Neutrophil (primary cell): ENCODE results near the gene SPATA17.

ENCODE experiments used
- H3K27ac ChIP-seq: fragments of 200-600 bp; sonication (generic); 2 replicates; pipeline ENCODE4 v1.5.1; 2016; ENCODE audit warnings: mild to moderate bottlenecking, moderate library complexity
- H3K27me3 ChIP-seq: fragments of 200-600 bp; sonication (generic); 2 replicates; pipeline ENCODE4 v1.6.0; 2016; ENCODE audit warnings: mild to moderate bottlenecking
- H3K36me3 ChIP-seq: fragments of 200-600 bp; sonication (generic); 2 replicates; pipeline ENCODE4 v1.5.1; 2017
- H3K4me1 ChIP-seq, 2 experiments: fragments of 200-600 bp in 1 of 2; sonication (generic) in 1 of 2; 1 replicate in 1 of 2; 2 replicates in 1 of 2; pipeline versions ENCODE4 v1.5.1 to v1.6.1; 2013 to 2016; ENCODE audit warnings: low read depth in 1 of 2, low read length in 1 of 2, mild to moderate bottlenecking in 1 of 2, moderate library complexity in 1 of 2; ENCODE audit not compliant: control insufficient read depth in 1 of 2, insufficient read depth in 1 of 2
- H3K4me3 ChIP-seq, 2 experiments: fragments of 200-600 bp in 1 of 2; sonication (generic) in 1 of 2; 1 replicate in 1 of 2; 2 replicates in 1 of 2; pipeline ENCODE4 v1.5.1; 2013 to 2016; ENCODE audit warnings: low read depth in 1 of 2, low read length in 1 of 2, mild to moderate bottlenecking in 1 of 2, moderate library complexity in 1 of 2
- H3K9me3 ChIP-seq: fragments of 200-600 bp; sonication (generic); 2 replicates; pipeline ENCODE4 v1.5.1; 2016
- CTCF ChIP-seq: fragments of 200-600 bp; sonication (generic); IDR thresholded peaks from 2 replicates; pipeline ENCODE4 v1.5.1; 2016; ENCODE audit warnings: antibody characterized with exemption

Gene SPATA17

GRCh38 chr1:217717959-217718358, 86.8 kb downstream of the SPATA17 start:
- TF ChIP-seq CTCF: no peak
- no peak overlapping the region for H3K27ac ChIP-seq
- no peaks in the 10 kb centered on the region for H3K27me3 ChIP-seq
- H3K36me3 ChIP-seq: no peaks in the 10 kb centered on the region
- no peaks in the 10 kb centered on the region for H3K9me3 ChIP-seq
- H3K4me1 ChIP-seq: no peaks in the 10 kb centered on the region
- H3K4me3 ChIP-seq: no peak overlapping the region

GRCh38 chr1:217718873-217719272, 87.7 kb downstream of the SPATA17 start:
- Histone ChIP-seq H3K27me3 (no peaks in the 10 kb centered on the region), H3K4me3 (no peak overlapping the region), H3K36me3 (no peaks in the 10 kb centered on the region), H3K27ac (no peak overlapping the region), H3K9me3 (no peaks in the 10 kb centered on the region), H3K4me1 (no peaks in the 10 kb centered on the region)
- TF ChIP-seq CTCF: no peak

GRCh38 chr1:217721692-217722091, 90.5 kb downstream of the SPATA17 start:
- H3K4me1 ChIP-seq: no peaks in the 10 kb centered on the region
- H3K27ac ChIP-seq: no peak overlapping the region
- H3K4me3 ChIP-seq: no peak overlapping the region
- H3K9me3 ChIP-seq: no peaks in the 10 kb centered on the region
- H3K27me3 ChIP-seq: no peaks in the 10 kb centered on the region
- no peaks in the 10 kb centered on the region for H3K36me3 ChIP-seq
- TF ChIP-seq CTCF: no peak

- Histone ChIP-seq H3K9me3 (no peaks in the 10 kb centered on the region), H3K27me3 (no peaks in the 10 kb centered on the region), H3K4me3 (no peak overlapping the region), H3K4me1 (no peaks in the 10 kb centered on the region), H3K36me3 (no peaks in the 10 kb centered on the region), H3K27ac (no peak overlapping the region)
- TF ChIP-seq CTCF: no peak
Observed at GRCh38 chr1:217734973-217735372, 103.8 kb downstream of the SPATA17 start.

GRCh38 chr1:217747156-217747769, 116.1 kb downstream of the SPATA17 start:
- Histone ChIP-seq H3K4me1 (no peaks in the 10 kb centered on the region), H3K36me3 (no peaks in the 10 kb centered on the region), H3K4me3 (no peak overlapping the region), H3K27ac (no peak overlapping the region), H3K27me3 (no peaks in the 10 kb centered on the region), H3K9me3 (no peaks in the 10 kb centered on the region)
- TF ChIP-seq CTCF: no peak

GRCh38 chr1:217769768-217770167, 138.6 kb downstream of the SPATA17 start:
- no peak for TF ChIP-seq CTCF
- Histone ChIP-seq H3K36me3 (no peaks in the 10 kb centered on the region), H3K4me3 (no peak overlapping the region), H3K4me1 (no peaks in the 10 kb centered on the region), H3K9me3 (no peaks in the 10 kb centered on the region), H3K27me3 (no peaks in the 10 kb centered on the region), H3K27ac (no peak overlapping the region)
